Thoracic aorta endothelial cell (primary cell): ENCODE data around the gene FIP1L1. TPM values are rescaled to one million over a fixed set of nuclear protein-coding genes. Genes with fewer than 3 reads are reported as not detected.

Source experiments
- total RNA-seq: library from RNA; depleted of rRNA; stranded (reverse); fragments of >200 nt; gene quantifications from 2 replicates; pipeline ENCODE4 v1.2.3, GENCODE V29; 2012

Gene FIP1L1, protein sequence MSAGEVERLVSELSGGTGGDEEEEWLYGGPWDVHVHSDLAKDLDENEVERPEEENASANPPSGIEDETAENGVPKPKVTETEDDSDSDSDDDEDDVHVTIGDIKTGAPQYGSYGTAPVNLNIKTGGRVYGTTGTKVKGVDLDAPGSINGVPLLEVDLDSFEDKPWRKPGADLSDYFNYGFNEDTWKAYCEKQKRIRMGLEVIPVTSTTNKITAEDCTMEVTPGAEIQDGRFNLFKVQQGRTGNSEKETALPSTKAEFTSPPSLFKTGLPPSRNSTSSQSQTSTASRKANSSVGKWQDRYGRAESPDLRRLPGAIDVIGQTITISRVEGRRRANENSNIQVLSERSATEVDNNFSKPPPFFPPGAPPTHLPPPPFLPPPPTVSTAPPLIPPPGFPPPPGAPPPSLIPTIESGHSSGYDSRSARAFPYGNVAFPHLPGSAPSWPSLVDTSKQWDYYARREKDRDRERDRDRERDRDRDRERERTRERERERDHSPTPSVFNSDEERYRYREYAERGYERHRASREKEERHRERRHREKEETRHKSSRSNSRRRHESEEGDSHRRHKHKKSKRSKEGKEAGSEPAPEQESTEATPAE
- total RNA-seq: 54.1 and 58.8 TPM in 2 replicates

DNA sequence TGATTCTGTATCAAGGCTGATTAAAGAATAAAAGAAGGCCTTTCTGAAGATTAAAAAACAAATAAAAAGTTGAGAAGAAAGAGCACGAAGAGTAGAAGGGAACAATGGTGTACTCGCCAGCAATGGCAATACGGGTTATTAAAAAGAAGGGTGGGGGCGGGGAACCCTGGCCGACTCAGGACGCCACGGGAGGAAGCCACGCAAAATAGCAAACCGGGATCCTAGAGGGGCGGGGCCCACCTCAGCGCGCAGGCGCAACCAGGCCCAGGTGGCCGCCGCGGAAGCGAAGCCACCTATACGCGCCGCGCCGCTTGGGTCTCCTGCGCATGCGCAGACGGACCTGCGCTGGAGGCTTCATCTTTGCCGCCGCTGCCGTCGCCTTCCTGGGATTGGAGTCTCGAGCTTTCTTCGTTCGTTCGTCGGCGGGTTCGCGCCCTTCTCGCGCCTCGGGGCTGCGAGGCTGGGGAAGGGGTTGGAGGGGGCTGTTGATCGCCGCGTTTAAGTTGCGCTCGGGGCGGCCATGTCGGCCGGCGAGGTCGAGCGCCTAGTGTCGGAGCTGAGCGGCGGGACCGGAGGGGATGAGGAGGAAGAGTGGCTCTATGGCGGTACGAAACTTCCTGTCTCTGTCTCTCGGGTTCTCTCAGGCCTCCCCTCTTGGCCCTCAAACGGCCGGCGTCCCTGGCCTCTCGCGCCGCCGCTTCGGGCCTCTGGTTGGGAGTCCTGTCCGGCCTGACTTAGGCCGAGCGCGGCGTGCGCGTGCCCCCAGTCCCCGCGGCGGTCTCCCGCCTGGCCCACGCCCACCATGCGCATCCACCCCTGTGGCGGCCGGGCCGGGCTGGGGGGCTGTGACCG lies at the start of gene FIP1L1:
FIP1L1 (plus strand) TSS at position 323 of the 852 bp plus-strand sequence; CDS start at position 521, 198 bp downstream.

DNA sequence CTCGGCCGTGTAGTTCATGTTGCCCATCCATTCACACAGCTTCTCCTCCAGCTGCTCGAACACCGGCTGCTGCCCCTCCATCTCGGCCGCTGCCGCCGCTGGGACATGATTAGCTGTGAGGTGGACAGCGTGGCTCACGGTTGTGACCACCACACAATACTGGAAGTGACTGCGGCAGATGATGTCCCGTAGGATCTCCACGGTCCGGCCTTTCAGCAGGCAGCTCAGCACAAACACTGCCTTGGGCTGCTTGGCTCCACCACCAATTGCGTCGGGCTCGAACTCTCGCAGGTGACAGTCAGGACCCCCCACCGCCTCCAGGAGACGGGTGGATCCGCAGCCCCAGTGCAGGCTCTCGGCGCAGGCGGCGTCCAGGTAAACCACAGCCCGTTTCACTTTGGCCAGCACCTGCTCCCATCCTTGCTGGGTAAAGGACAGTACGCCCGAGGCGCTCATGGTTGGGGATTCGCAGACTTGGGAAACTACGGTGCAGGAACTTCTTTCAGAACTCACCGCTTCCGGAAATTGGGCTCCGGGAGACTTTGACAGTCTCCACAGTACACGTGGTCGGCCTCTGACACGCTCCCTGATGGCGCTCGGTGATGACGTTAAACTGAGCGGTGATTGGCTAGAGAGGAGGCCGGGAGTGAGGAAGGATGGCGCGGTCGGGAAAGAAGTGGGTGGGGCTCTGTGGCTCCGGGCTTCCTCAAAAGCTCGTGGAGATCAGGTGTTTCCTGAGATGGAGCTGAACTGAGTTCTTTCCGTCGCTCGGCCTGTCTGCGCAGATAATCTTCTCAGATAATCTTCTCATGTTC lies 11.7 kb upstream of the FIP1L1 start, which contains the start of gene SCFD2:
SCFD2 (minus strand) TSS at position 576 of the 815 bp plus-strand sequence.

Other genes starting within 250 kb of the FIP1L1 start
- gene SCFD2, start 11.6 kb upstream of the FIP1L1 start, total RNA-seq: 25.4 and 27.1 TPM in 2 replicates
- 1.8 and 3.7 TPM in 2 replicates for gene LNX1, start 213.8 kb downstream of the FIP1L1 start, total RNA-seq